OCI-LY1 (cell line): ENCODE results near the gene ADAMTS17.

Experiments
- H2AFZ ChIP-seq: fragments of 200-600 bp; sonication (generic), shearing (Covaris generic); 2 replicates; pipeline ENCODE4 v1.6.0; 2014; ENCODE audit warnings: antibody characterized with exemption, mild to moderate bottlenecking, low read length
- H3F3A ChIP-seq: fragments of 200-600 bp; sonication (generic), shearing (Covaris generic); 2 replicates; pipeline ENCODE4 v1.6.0; 2014; ENCODE audit warnings: mild to moderate bottlenecking, antibody characterized with exemption, low read length, moderate library complexity; ENCODE audit not compliant: insufficient read depth
- H3K27ac ChIP-seq: fragments of 200-600 bp; sonication (generic); 2 replicates; pipeline ENCODE4 v1.5.1; 2014; ENCODE audit warnings: low read length, mixed run types, mild to moderate bottlenecking, low read depth; ENCODE audit not compliant: poor library complexity, severe bottlenecking
- H3K27me3 ChIP-seq: fragments of 200-600 bp; sonication (generic); 2 replicates; pipeline ENCODE4 v1.6.0; 2014; ENCODE audit warnings: antibody characterized with exemption, mild to moderate bottlenecking, low read length, moderate library complexity; ENCODE audit not compliant: insufficient read depth
- H3K36me3 ChIP-seq: fragments of 200-600 bp; sonication (generic); 2 replicates; pipeline ENCODE4 v1.6.1; 2014; ENCODE audit warnings: mild to moderate bottlenecking, antibody characterized with exemption, low read length, moderate library complexity, mixed read lengths; ENCODE audit not compliant: insufficient read depth
- H3K4me1 ChIP-seq: fragments of 200-600 bp; sonication (generic); 2 replicates; pipeline ENCODE4 v1.5.1; 2014; ENCODE audit warnings: mild to moderate bottlenecking, low read length, moderate library complexity; ENCODE audit not compliant: insufficient read depth, severe bottlenecking
- H3K4me2 ChIP-seq: fragments of 200-600 bp; sonication (generic), shearing (Covaris generic); 2 replicates; pipeline ENCODE4 v1.6.1; 2014; ENCODE audit warnings: low read length
- H3K4me3 ChIP-seq: fragments of 200-600 bp; sonication (generic); 2 replicates; pipeline ENCODE4 v1.5.1; 2014; ENCODE audit warnings: low read length, low read depth, mild to moderate bottlenecking, mixed read lengths; ENCODE audit not compliant: poor library complexity, severe bottlenecking
- H3K79me2 ChIP-seq: fragments of 200-600 bp; shearing (Covaris generic); 2 replicates; pipeline ENCODE4 v1.6.1; 2016; ENCODE audit warnings: mixed run types, low read length, mixed read lengths; ENCODE audit not compliant: insufficient read depth
- H3K9ac ChIP-seq: fragments of 200-600 bp; sonication (generic), shearing (Covaris generic); 2 replicates; pipeline ENCODE4 v1.6.1; 2014; ENCODE audit warnings: mild to moderate bottlenecking, low read length, mixed read lengths
- H3K9me2 ChIP-seq: fragments of 200-600 bp; sonication (generic), shearing (Covaris generic); 2 replicates; pipeline ENCODE4 v1.6.1; 2014; ENCODE audit warnings: low read depth, mild to moderate bottlenecking, low read length, mixed read lengths
- H3K9me3 ChIP-seq: fragments of 200-600 bp; shearing (Covaris generic); 2 replicates; pipeline ENCODE4 v1.6.1; 2014; ENCODE audit warnings: low read length, mixed read lengths
- H4K20me1 ChIP-seq: fragments of 200-600 bp; sonication (generic), shearing (Covaris generic); 2 replicates; pipeline ENCODE4 v1.6.0; 2016; ENCODE audit warnings: mild to moderate bottlenecking, low read length; ENCODE audit not compliant: insufficient read depth
- EZH2 ChIP-seq: fragments of 200-600 bp; sonication (generic), shearing (Covaris generic); IDR thresholded peaks from 2 replicates; pipeline ENCODE4 v1.8.0; 2017; ENCODE audit warnings: borderline replicate concordance, mixed run types, mild to moderate bottlenecking, antibody characterized with exemption, low read length, moderate library complexity, mixed read lengths
- TF ChIP-seq, protein P1 (sequence below): fragments of 200-600 bp; sonication (generic), shearing (Covaris generic); IDR thresholded peaks from 2 replicates; pipeline ENCODE4 v1.5.1; 2017; ENCODE audit warnings: mild to moderate bottlenecking, antibody characterized with exemption, low read length, moderate library complexity, mixed read lengths

The ADAMTS17 gene

GRCh38 chr15:100018191-100018590 is 323.6 kb downstream of the ADAMTS17 start:
- no peak overlapping the region for H2AFZ ChIP-seq
- no peaks in the 10 kb centered on the region for H3K79me2 ChIP-seq
- H3K9me2 ChIP-seq: no peaks in the 10 kb centered on the region
- H3K9ac ChIP-seq: no peak overlapping the region
- no peaks in the 10 kb centered on the region for H3K4me1 ChIP-seq
- no peaks in the 10 kb centered on the region for H4K20me1 ChIP-seq
- TF ChIP-seq, protein P1, sequence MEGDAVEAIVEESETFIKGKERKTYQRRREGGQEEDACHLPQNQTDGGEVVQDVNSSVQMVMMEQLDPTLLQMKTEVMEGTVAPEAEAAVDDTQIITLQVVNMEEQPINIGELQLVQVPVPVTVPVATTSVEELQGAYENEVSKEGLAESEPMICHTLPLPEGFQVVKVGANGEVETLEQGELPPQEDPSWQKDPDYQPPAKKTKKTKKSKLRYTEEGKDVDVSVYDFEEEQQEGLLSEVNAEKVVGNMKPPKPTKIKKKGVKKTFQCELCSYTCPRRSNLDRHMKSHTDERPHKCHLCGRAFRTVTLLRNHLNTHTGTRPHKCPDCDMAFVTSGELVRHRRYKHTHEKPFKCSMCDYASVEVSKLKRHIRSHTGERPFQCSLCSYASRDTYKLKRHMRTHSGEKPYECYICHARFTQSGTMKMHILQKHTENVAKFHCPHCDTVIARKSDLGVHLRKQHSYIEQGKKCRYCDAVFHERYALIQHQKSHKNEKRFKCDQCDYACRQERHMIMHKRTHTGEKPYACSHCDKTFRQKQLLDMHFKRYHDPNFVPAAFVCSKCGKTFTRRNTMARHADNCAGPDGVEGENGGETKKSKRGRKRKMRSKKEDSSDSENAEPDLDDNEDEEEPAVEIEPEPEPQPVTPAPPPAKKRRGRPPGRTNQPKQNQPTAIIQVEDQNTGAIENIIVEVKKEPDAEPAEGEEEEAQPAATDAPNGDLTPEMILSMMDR: no peak
- no peak for TF ChIP-seq EZH2
- H3K27me3 ChIP-seq: no peaks in the 10 kb centered on the region
- no peaks in the 10 kb centered on the region for H3F3A ChIP-seq
- H3K4me2 ChIP-seq: no peak overlapping the region
- H3K36me3 ChIP-seq: no peaks in the 10 kb centered on the region
- H3K9me3 ChIP-seq: no peaks in the 10 kb centered on the region
- H3K4me3 ChIP-seq: no peak overlapping the region
- no peak overlapping the region for H3K27ac ChIP-seq

DNA sequence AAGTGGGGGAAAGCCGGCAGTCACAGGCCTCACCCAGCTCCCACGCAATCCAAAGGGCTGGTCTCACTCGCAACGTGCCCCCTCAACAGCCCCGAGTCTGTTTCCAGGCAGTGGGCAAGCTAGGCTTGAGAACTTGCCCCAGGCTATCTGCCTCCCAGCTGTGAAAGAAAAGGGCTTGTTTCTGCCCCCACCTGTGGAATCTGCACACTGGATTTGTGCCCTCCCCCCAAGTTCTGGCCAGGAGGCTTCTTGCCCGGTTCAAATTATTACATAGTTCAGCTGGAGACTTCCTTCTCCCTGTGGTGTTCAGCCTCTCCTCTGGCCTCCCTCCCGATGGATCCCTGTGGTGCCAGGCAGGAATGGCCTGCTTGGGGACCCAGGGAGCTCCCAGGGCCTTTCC is 324.6 kb downstream of the ADAMTS17 start:
- no peaks in the 10 kb centered on the region for H3K79me2 ChIP-seq

DNA sequence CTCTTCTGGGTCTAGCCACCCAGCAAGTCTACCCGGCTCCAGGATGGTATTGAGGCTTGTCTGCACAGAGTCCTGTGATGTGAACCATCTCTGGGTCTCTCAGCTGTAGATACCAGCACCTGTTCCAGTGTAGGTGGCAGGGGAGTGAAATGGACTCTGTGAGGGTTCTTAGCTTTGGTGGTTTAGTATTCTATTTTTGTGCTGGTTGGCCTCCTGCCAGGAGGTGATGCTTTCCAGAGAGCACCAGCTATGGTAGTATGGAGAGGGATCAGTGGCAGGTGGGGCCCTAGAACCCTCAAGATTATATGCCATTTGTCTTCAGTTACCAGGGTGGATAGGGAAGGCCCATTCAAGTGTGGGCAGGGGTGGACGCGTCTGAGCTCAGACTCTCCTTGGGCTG is 325.1 kb downstream of the ADAMTS17 start:
- Histone ChIP-seq H3K9me3 (no peaks in the 10 kb centered on the region), H3K4me1 (no peaks in the 10 kb centered on the region), H2AFZ (no peak overlapping the region), H3K9me2 (no peaks in the 10 kb centered on the region), H4K20me1 (no peaks in the 10 kb centered on the region), H3K4me3 (no peak overlapping the region), H3K79me2 (no peaks in the 10 kb centered on the region), H3K36me3 (no peaks in the 10 kb centered on the region), H3K27ac (no peak overlapping the region), H3K9ac (no peak overlapping the region), H3K27me3 (no peaks in the 10 kb centered on the region), H3K4me2 (no peak overlapping the region), H3F3A (no peaks in the 10 kb centered on the region)
- TF ChIP-seq, protein P1: no peak
- TF ChIP-seq EZH2: no peak

More for the DNA sequence above, 324.6 kb downstream of the ADAMTS17 start:
- H2AFZ ChIP-seq: no peak overlapping the region
- H4K20me1 ChIP-seq: no peaks in the 10 kb centered on the region
- no peaks in the 10 kb centered on the region for H3K36me3 ChIP-seq
- H3K27ac ChIP-seq: no peak overlapping the region
- H3K9me2 ChIP-seq: no peaks in the 10 kb centered on the region
- no peaks in the 10 kb centered on the region for H3K4me1 ChIP-seq
- no peaks in the 10 kb centered on the region for H3K9me3 ChIP-seq
- no peaks in the 10 kb centered on the region for H3K27me3 ChIP-seq
- no peak overlapping the region for H3K4me2 ChIP-seq
- TF ChIP-seq, protein P1: no peak
- TF ChIP-seq EZH2: no peak
- no peak overlapping the region for H3K4me3 ChIP-seq
- H3F3A ChIP-seq: no peaks in the 10 kb centered on the region
- H3K9ac ChIP-seq: no peak overlapping the region
